ENCODE data around the gene E2F3.
"Not testable (repeated sequence)": the region's sequence is repeated elsewhere in the genome, so short reads cannot be mapped to it uniquely, and the experiment has no call there.

Gene E2F3

DNA sequence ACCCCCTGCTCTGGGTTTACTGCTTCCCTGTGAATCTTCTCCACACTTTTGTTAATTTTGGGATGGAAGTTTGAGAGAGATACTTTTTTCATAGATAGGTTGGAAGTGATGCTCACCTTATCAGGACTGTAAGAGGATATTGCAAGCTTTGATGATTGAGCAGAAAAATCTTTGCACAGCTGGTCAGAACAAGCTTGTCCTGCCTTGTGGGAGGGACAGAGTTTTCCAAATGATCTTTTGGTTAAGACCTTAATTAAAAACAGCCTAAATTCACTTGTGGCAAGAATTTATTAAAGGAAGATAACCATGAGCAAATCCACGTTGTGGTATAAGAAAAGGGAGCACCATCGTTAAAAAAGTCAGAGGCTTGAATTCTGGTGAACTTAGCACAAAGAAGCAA, 32.2 kb downstream of the E2F3 start:
- no peak for DNase-seq (ENCODE audit: low read depth in 2 of 2)

DNA sequence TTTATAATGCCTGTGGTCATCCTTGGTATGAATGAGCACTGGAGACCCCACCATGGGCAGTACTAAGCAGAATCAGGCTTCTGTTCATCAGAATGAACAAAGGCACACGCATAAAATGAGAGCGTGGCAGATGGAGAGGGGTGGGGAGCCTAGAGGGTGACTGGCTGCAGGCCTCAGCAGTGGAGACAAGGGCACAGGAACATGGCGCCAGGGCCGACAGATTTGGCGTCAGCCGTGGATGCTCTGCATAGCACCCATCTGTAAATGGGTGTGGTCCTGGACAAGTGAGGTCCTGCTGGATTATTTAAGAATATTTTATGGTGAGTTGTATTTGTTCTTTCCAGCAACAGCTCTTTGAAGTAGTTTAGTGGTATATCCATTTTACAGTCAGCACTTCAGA, 33.1 kb downstream of the E2F3 start:
- no peak for DNase-seq (ENCODE audit: low read depth in 2 of 2)

DNA sequence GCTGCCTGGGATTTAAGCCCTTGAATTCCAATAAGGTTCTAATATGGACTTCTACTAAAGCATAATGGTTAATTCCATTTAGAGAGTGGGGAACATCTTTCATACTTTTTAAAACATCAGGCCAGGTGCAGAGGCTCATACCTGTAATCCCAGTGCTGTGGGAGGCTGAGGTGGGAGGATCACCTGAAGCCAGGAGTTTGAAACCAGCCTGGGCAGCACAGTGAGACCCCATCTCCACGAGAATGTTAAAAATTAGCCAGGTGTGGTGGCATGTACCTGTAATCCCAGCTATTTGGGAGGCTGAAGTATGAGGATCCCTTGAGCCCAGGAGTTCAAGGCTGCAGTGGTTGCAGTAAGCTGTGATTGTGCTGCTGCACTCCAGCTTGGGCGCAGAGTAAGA, 35.0 kb downstream of the E2F3 start:
- no peak for DNase-seq (ENCODE audit: low read depth in 2 of 2)

DNA sequence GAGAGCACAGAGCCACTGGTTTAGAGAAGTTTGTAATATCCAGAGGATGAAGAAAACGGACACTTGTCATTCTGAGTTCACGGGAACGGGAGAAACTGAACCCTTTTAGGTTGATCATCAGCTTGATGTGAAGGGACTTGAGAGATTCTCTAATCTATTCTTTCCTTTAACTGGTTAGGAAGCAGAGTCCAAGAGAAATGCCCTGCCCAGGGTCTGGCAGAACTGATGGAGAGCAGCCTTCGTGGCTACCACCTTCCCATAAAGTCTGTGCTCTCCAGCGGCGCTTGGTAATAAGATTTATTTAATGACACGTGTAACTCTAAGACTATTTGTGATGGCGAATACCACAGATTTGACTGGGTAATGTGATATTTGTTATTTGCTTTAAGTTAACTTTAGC, 36.0 kb downstream of the E2F3 start:
- DNase-seq (ENCODE audit: low read depth in 2 of 2), result no peak

DNA sequence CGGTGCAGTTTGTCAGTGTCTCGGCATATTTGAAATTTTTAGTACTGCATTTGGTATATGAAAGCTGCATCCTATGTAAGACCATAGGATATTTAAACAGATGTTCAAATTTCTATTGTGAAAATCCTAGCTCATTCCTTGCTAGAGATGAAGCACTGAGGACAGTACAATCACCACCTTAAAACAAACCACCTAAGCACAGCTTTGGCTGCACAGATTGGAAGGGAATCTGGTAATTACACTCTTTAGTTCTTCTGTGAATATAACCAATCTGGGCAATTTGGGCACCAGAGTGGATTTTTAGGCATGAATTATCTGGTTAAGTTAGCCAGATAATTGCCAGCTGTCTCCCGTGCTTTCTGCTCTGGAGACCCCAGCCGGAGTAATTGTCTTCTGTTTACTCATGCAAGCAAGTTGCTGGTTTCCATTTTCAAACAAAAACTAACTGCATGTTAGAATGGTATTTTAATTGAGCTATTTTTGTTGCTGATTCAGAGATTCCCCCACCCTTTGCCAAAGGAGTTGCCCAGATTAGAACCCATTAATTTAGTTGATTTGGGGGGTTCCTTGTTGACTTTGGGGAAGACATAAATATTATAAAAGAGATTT, 36.9 kb downstream of the E2F3 start:
- no peak for DNase-seq (ENCODE audit: low read depth in 2 of 2)

DNA sequence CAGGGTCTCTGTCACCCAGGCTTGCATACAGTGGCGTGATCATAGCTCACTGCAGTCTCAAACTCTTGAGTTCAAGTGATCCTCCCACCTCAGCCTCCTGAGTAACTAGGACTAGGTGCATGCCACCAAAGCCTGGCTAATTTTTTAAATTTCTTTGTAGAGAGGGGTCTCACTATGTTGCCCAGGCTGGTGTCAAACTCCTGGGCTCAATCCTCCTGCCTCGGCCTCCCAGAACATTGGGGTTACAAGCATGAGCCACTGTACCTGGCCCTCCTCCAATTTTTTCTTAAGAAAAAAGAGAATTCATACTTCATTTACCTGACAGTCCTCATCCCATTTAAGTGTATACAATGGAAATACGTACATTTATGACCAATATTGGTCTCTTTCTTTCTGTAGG, 37.9 kb downstream of the E2F3 start:
- no peak for DNase-seq (ENCODE audit: low read depth in 2 of 2)

DNA sequence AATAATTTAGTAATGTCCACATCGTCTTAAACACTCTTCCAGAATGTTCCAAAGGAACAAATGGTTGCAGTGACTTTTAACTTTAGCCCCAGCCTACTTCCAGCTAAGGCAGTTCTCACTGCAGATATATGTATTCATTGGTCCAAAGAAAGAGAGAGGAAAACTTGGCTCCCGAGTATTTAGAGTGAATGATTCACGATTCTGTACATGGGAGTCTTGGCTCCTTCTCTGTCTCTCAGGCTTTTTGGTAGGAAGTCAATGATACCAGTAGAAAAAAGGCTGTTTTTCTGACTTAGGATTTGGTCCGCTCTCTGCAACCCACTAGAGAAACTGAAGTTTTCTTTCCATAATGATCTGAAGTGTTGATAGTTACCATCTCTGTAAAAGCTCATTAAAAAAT, 38.6 kb downstream of the E2F3 start:
- no peak for DNase-seq (ENCODE audit: low read depth in 2 of 2)

DNA sequence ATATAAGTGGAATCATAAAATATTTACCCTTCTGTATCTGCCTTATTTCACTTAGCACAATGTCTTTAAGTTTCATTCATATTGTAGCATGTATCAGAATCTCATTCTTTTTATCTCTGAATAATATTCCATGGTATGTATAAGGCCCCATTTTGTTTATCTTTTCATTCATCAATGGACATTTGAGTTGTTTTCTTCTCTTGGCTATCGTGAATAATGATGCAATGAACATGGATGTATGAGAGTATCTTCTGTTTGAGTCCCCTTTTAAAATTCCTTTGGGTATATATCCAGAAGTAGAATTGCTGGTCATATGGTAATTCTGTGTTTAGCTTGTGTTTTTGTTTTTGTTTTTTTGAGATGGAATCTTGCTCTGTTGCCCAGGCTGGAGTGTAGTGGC, 39.6 kb downstream of the E2F3 start:
- no peak for DNase-seq (ENCODE audit: low read depth in 2 of 2)

DNA sequence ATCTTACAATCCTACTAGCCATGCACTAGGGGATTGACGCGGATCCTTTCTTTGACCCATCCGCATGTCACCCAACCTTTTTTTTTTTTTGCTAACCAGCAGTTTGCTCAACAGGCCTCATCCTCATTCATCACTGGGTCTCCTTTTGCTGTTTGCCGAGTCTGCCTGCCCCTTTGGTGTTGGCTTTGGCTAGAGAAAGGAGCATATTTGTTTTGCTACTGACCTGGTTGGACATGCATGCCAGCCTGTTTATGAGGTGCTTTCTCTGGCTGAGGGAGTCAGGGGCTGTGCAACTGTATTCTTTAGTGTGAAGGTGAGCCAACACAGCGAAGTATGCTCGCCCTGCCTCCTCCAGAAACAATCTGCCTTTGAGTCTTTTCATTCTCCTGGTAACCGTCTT, 40.2 kb downstream of the E2F3 start:
- DNase-seq (ENCODE audit: low read depth in 2 of 2), result no peak

DNA sequence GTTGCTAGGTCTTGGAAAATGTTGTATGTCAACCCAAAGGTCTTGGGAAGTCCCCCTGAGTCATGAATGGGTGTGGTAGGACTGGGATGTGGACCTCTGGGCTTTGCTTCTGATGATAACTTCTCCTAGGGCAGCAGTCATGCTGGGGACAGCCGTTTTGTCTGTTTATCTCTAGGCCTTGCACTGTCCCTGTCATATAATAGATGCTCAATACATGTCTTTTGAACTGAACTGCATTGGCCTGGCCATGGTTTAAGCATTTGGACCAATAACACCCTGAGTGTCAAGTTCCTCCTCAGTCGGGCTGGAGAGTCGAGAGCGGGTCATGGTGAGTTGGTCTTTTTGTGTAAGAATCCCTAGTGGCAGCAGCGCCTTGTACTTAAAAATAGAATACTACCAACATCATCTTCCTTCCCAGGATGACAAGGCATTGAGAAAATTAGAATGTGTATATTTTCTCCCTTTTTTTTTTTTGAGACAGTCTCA, 43.1 kb downstream of the E2F3 start:
- DNase-seq (ENCODE audit: low read depth in 2 of 2), result no peak

DNA sequence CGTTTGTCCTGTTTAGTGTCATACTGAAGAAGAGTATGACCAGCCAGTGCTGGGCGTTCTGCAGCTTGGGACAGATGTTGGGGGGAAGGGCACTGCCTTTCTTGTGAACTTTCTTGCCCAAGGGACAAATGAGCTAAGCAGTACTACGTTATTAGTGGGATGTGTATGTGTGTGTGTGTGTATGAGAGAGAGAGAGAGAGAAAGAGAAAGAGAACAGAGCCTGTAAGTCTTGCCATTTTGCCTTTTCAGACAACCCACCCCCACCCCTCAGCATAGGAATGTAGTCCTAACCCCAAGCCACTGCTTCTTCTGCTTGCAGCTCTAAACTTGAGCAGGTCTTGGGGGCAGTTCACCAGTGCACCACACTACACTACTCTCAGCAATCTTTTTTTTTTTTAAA, 45.5 kb downstream of the E2F3 start:
- DNase-seq (ENCODE audit: low read depth in 2 of 2), result no peak

DNA sequence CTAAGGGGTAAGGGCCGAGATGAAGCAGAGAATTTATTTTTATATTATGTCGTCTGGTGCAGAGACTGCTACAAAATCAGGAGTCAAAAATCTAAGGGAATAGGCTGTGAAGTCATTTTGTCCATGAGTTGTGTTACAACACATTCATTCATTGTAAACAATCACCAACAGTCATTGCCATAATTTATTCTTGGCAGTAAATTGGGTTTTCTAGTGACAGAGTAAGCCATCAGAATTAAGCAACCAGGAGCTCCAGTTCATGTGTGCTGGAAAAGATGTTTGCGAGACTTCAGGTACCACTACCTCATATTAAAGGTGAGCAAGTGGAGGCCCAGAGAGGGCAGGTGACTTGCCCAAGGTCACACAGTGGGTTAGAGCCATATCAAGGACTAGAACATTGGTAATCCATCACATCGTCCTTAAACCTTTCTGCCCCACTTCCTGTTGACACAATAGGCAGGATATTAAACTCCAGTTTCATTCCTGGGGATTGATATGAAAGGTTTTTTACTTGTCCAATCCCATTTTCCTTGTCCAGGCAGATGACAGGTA, 46.0 kb downstream of the E2F3 start:
- no peak for DNase-seq (ENCODE audit: low read depth in 2 of 2)

DNA sequence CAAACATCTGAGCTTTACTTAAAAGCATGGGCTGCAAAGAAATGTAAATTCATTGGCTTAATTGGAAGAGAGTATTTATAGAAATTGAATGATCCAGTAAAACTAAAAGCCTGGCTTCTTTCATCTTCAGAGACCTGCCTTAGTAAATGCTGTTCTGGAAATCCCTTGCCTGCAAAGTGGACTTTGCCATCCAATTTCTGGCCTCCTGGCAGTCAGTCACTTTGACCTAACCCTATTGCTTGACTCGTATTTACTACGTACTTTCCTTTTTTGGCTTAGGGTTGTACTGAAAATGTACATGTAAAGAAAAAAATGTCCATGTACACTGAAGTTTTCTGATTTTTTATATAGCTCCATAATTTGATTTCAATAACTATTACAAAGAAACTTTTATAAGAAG, 47.1 kb downstream of the E2F3 start:
- no peak for DNase-seq (ENCODE audit: low read depth in 2 of 2)

DNA sequence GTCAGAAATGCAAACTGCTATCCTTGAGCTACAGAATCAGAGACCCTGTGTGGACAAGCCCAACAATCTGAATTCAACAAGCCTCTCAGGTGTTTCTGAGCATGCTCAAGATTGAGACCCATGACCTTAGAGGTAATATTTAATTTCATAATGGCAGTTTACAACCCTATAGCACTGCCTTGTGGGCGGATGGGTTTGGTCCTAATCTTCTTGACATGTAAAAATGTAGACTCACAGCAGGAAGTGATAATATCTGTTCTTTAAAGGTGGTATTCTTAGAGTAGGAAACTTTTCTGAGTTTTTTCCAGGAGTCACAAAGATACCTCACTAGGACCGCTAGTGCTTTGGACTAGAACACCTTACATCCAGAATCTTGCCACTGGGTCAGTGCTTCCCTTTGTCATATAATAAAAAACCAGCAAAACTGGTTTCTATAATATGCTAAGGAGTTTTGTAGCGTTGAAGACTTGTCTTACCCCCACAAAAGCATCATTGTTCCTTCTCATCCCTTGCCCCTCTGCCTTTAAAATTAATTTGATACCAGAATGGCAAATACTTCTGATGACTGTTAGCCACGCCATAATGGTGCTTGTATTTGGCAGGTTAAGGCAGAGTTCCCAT, 52.6 kb downstream of the E2F3 start:
- DNase-seq (ENCODE audit: low read depth in 2 of 2), result peak in 1 of 2 donors; percentile 6

DNA sequence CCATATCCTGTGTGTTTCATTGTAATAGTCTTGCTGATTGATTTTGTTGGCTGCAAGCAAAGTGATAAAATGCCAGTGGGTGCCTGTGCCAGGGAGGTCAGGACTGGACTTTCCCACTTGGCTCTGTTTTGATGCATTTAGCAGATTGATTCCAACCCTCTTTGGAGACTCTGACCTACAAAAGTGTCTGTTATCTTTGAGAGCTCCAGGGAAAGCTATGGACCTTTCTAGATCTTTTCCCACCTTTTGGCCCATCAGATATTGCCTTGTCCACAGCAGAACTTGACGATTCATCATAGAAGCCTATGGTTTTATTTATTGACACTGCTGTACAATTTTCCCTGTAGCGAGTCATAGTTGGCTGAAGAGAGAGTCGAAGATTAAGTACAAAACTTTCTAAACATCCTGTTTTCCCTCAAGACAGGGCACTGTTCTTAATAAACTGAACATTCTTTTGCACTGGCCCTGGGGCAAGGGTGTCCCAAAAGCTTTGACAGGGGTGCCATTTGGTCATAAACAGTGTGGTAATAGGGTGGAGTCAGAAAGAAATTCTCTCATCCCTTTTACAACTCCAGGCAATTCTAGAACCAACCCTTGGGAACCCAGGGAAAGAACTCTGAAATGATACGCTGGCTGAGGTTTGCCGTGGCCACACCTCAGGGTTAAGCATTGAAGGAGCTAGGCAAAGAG, 53.7 kb downstream of the E2F3 start:
- DNase-seq (ENCODE audit: low read depth in 2 of 2), result no peak

DNA sequence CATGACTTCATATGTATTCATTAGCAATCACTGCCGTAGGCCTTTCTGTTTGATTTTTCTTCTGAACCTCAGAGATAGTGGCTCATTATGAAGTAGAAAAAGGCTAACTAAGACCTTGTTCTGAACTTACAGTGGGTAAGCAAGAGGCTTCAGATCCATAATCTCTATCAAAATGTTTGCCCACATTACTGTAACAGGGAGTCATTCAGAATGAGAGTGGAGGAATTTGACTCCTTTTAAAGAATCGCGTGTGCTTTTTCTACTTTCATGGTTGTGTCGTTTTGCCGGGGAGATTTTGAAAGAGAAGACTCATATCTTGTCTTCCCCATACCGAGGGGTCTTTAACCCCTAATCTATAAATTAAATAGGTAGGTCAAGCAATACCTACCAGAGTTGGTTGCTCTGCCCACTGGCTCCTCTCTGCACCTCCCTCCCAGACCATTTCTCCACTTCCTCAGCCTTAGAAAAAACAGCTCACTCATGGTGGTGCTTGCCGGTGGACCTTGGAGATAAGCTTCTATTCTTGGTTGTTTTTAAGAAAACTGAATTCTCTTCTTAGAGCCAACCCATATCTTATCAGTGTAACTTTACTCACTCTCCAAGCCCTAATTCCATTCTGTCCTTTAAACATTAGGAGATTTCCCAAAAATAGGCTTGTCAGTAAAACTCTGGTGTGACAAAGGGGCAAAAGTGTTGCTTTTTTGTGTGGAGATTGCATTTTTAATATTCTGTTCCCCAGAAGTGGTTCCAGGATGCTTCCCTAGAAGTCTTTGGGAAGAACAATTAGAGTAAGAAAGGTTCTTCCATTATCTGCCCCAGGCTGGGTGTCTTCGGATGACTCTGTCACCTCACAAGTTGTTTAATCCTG, 56.6 kb downstream of the E2F3 start:
- DNase-seq (ENCODE audit: low read depth in 2 of 2), result no peak

DNA sequence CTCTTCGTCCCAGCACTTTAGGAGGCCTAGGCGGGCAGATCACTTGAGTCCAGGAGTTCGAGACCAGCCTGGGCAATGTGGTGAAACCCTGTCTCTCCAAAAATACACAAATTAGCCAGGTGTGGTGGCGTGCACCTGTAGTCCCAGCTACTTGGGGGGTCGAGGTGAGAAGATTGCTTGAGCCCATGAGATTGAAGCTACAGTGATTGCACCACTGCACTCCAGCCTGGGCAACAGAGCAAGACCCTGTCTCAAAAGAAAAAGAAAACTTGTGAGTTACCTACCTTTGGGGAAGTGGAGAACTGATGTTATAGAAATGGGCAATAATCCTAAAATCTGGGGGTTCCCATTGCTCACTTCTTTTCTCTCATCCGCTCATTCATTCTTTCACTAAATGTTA, 58.0 kb downstream of the E2F3 start:
- no peak for DNase-seq (ENCODE audit: low read depth in 2 of 2)

DNA sequence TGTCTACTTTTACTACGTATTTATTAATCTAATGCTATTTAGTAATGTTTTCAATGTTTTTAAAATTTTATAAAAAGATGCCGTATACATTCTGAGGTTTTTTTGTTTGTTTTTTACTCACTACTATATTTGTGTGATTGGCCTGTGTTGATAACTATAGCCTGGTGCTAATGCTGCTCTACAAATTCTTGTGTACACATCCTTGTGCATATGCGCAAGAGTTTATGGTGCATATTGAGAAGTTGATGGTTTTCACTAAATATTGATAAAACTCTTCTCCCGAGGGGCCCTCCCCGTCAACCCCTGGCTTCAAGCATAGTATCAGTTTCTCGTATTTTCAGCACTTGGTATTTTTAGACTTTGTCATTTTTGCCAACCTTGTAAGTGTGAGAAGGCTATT, 59.9 kb downstream of the E2F3 start:
- DNase-seq (ENCODE audit: low read depth in 2 of 2), result no peak

DNA sequence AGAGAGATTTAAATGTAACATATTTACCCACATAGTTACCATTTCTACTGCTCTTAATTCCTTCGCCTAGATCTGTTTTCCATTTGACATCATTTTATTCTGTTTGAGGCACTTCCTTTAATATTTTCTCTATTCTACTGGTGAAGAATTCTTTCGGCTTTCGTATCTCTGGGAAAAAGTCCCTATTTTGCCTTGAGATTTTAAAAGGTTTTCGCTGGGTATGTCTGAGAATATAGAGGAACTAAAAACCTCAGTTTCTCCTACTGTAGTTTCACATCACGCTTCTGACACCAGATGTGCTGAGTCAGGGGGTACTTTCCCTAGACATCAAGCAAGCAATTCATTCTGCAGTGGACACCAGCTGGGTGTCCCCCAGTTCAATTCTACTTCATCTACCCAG, 61.7 kb downstream of the E2F3 start:
- DNase-seq (ENCODE audit: low read depth in 2 of 2), result no peak

DNA sequence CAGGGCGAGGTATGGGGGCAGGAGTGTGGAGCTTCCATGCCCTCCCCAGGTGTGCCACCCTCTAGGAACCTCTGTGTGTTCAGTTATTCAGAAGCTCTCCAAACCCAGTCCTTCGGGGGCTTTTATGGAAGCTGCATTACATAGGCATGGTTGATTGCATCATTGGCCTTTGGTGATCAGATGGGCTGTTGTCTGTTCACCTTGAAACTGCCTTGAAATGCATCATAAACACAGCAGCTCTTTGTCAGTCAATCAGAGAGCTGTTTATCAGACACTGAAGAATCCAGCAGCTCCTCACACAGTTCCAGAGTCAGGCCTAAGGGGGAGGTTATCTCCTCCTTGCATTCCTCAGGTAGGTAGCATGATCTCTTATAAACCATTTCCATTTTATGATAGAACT, 62.4 kb downstream of the E2F3 start:
- no peak for DNase-seq (ENCODE audit: low read depth in 2 of 2)

DNA sequence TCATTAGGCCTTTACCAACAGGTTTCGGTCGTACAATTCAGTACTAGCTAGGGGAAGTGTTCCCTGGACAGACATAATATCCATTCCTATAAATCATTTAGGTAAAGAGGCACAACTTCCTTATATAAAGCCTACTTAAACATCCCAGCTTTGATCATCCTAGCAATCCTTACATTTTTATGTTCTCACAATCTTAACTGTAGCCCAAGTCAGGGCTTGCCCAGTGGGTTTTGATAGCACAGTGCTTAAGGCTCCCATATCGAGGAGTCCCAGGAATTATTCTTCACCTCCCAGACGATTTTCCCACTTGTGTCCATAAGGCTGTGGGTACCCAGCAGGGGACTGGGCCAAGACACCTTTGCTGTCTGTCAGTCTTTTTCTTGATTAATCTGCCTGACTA, 63.2 kb downstream of the E2F3 start:
- no peak for DNase-seq (ENCODE audit: low read depth in 2 of 2)

DNA sequence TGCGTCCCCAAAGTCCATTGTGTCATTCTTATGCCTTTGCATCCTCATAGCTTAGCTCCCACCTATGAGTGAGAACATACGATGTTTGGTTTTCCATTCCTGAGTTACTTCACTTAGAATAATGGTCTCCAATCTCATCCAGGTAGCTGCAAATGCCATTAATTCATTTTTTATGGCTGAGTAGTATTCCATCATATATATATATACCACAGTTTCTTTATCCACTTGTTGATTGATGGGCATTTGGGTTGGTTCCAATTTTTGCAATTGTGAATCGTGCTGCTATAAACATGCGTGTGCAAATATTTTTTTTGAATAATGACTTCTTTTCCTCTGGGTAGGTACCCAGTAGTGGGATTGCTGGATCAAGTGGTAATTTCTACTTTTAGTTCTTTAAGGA, 63.9 kb downstream of the E2F3 start:
- not testable (repeated sequence) for DNase-seq (ENCODE audit: low read depth in 2 of 2)

Measured in activated CD8-positive, alpha-beta memory T cell treated with anti-CD3 and anti-CD28 coated beads for 4 hours (primary cell).